ENCODE measurements around the gene DYNLT4.
"Not testable (repeated sequence)": the region's sequence is repeated elsewhere in the genome, so short reads cannot be mapped to it uniquely, and the experiment has no call there.

The DYNLT4 gene

DNA sequence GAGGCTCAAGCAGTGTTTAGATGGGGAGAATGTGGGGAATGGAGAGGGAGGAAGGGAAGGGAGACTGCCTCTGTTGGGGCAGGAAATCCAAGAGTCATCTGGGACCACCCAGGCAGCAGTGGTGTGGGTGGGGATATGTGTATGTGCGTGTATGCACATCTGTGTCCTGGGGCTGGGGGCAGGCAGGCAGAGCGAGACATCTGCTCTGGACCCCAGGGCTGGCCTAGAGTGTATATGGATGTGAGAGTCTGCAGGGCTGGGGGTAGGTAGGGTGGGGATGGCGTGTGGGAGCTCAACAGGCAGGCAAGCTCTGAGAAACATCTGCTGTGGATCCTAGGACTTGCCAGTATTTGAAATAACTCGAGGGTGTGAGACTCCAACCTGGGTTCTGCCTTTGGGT, 32.4 kb upstream of the DYNLT4 start:
- Histone ChIP-seq H3K4me1 (ENCODE audit: control insufficient read depth, insufficient read depth, low read length) (peaks cover 4% of the 10 kb centered on the region), H3K9me3 (replicated peaks; ENCODE audit: low read length) (no peaks in the 10 kb centered on the region), H3K4me2 (ENCODE audit: low read length) (no peak overlapping the region), H3K27me3 (ENCODE audit: control insufficient read depth, insufficient read depth, low read length) (no peaks in the 10 kb centered on the region), H3K36me3 (ENCODE audit: insufficient read depth, low read length) (no peaks in the 10 kb centered on the region), H3K9ac (ENCODE audit: low read depth, low read length) (no peak overlapping the region), H3K4me3 (ENCODE audit: low read length) (no peak overlapping the region)

DNA sequence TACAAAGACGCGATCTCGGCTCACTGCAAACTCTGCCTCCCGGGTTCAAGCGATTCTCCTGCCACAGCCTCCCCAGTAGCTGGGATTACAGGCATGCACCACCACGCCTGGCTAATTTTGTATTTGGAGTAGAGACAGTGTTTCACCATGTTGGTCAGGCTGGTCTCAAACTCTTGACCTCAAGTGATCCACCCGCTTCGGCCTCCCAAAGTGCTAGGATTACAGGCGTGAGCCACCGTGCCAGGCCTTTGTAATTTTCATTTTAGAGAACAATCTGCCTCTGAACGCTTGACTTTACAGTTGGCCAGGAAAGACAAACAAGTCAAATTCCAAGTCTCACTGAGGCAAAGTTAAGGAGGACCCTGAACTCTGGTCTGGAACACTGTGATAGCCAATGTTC, 31.1 kb upstream of the DYNLT4 start:
- not testable (repeated sequence) for H3K4me1 ChIP-seq (ENCODE audit: control insufficient read depth, insufficient read depth, low read length); H3K4me2 ChIP-seq (ENCODE audit: low read length); H3K9ac ChIP-seq (ENCODE audit: low read depth, low read length); H3K36me3 ChIP-seq (ENCODE audit: insufficient read depth, low read length); H3K27me3 ChIP-seq (ENCODE audit: control insufficient read depth, insufficient read depth, low read length); H3K4me3 ChIP-seq (ENCODE audit: low read length); H3K9me3 ChIP-seq (replicated peaks; ENCODE audit: low read length)

DNA sequence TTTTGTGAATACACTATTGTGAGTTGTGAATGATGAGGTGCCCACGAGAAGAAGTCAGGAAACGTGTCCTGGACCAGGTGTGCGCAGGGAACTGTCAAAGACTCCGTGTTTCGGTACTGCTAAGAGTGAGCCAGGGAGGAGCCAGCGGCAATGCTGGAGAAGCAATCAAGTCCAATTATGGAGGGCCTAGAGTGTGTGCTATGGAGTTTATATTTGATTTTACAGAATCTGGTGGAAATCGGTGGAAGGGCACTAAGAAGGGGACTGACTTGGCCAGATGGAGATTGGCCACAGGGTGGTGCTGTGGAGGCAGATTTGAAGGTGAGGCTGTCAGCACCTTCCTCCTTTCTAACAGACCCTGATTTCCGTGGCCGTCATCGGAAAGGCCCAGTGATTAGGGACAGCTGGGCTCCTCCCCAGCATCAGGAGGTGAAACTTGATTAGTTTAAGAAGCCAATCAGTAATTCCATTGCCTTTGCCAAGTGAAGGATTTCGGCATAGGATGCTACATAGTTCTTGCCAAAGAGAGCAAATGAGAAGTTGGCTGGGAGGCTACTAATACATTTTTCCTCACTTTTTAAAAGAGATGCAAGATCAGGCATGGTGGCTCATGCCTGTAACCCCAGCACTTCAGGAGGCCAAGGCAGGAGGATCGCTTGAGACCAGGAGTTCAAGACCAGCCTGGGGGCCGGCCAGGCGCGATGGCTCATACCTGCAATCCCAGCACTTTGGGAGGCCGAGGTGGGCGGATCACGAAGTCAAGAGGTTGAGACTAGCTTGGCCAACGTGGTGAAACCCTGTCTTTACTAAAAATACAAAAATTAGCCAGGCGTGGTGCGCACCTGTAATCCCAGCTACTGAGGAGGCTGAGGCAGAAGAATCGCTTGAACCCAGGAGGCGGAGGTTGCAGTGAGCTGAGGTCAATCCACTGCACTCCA, 28.9 kb upstream of the DYNLT4 start:
- H3K4me3 ChIP-seq (ENCODE audit: low read length) = no peak overlapping the region
- H3K4me1 ChIP-seq (ENCODE audit: control insufficient read depth, insufficient read depth, low read length) = no peaks in the 10 kb centered on the region
- peak overlapping the region; percentile 63 for H3K4me2 ChIP-seq (ENCODE audit: low read length)

DNA sequence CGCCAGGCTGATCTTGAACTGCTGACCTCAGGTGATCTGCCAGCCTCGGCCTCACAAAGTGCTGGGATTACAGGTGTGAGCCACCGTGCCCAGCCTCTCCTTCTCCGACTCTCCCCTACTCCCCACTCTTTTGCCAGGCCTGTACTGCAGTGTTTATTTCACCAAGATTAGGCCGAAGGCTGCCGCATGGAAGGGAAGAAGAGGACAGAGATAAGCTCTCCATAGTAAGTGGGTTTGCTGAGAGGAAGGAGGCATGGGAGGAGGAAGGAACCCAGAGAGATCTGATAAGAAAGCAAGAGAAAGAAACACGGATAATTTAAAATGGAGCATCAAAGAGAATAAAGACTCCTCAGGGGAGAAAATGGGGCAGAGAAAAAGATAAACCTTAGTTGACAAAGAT, 27.2 kb upstream of the DYNLT4 start:
- no peak overlapping the region for H3K9ac ChIP-seq (ENCODE audit: low read depth, low read length)
- H3K4me2 ChIP-seq (ENCODE audit: low read length) = no peak overlapping the region
- no peaks in the 10 kb centered on the region for H3K4me1 ChIP-seq (ENCODE audit: control insufficient read depth, insufficient read depth, low read length)
- no peak overlapping the region for H3K4me3 ChIP-seq (ENCODE audit: low read length)
- no peaks in the 10 kb centered on the region for H3K27me3 ChIP-seq (ENCODE audit: control insufficient read depth, insufficient read depth, low read length)
- no peaks in the 10 kb centered on the region for H3K9me3 ChIP-seq (replicated peaks; ENCODE audit: low read length)
- no peaks in the 10 kb centered on the region for H3K36me3 ChIP-seq (ENCODE audit: insufficient read depth, low read length)

More for the DNA sequence above, 28.9 kb upstream of the DYNLT4 start:
- no peaks in the 10 kb centered on the region for H3K9me3 ChIP-seq (replicated peaks; ENCODE audit: low read length)
- H3K36me3 ChIP-seq (ENCODE audit: insufficient read depth, low read length) = no peaks in the 10 kb centered on the region
- no peaks in the 10 kb centered on the region for H3K27me3 ChIP-seq (ENCODE audit: control insufficient read depth, insufficient read depth, low read length)
- no peak overlapping the region for H3K9ac ChIP-seq (ENCODE audit: low read depth, low read length)

DNA sequence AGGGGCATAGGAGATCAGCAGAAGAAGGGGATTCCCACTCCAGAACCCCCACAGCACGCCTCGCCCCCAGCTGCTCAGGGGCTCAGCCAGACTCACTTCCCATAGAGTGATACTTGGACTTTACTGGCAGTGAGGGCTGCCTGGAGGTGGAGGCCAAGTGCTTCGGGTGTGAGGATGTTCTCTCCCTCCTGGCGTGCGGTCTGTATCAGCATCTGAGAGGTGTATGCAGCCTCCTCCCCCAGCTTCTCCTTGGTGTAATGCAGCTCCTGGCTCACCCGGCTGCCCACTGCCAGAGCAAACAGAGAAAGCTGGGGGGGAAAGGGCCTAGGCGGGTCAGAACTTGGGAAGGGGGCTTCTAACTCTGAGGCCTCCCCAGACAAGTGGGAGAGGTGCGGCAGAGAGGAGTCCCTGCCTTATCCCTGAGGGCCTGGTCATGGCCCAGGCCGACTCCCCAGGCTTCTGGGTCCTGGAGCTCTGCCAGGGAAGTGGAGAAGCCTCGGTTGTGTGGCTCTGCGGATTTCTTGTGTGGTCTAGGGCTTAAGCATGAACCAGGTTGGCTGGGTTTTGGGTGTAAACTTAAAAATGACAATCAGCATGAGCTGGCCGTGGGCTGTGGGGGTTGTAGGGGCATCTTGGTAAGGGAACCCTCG, 25.0 kb upstream of the DYNLT4 start:
- Histone ChIP-seq H3K4me1 (ENCODE audit: control insufficient read depth, insufficient read depth, low read length) (no peaks in the 10 kb centered on the region), H3K9ac (ENCODE audit: low read depth, low read length) (no peak overlapping the region)

DNA sequence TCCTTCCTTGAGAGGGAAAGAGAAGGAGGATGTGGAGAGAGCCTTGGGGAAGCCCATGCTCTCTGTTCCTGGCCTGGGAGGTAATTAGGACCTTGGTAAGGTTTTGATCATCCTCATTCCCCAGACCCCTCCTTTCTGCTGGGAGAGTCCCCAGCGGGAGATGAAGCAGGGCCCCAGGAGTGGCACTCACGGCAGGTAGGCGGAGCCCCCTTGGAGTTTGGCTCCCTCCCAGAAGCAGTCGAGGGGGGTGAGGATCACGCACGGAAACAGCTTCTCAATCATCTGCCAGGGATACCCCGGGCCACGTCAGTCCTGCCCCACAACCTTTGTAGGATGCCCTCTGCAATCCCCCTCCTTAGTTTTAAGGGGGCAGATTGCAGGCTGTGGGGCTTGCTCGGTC, 24.4 kb upstream of the DYNLT4 start:
- Histone ChIP-seq H3K36me3 (ENCODE audit: insufficient read depth, low read length) (no peaks in the 10 kb centered on the region), H3K9me3 (replicated peaks; ENCODE audit: low read length) (no peaks in the 10 kb centered on the region), H3K4me2 (ENCODE audit: low read length) (no peak overlapping the region), H3K9ac (ENCODE audit: low read depth, low read length) (no peak overlapping the region), H3K27me3 (ENCODE audit: control insufficient read depth, insufficient read depth, low read length) (no peaks in the 10 kb centered on the region), H3K4me3 (ENCODE audit: low read length) (no peak overlapping the region), H3K4me1 (ENCODE audit: control insufficient read depth, insufficient read depth, low read length) (no peaks in the 10 kb centered on the region)

More for the DNA sequence above, 25.0 kb upstream of the DYNLT4 start:
- H3K4me3 ChIP-seq (ENCODE audit: low read length) = no peak overlapping the region
- H3K36me3 ChIP-seq (ENCODE audit: insufficient read depth, low read length) = no peaks in the 10 kb centered on the region
- no peak overlapping the region for H3K4me2 ChIP-seq (ENCODE audit: low read length)
- no peaks in the 10 kb centered on the region for H3K27me3 ChIP-seq (ENCODE audit: control insufficient read depth, insufficient read depth, low read length)
- no peaks in the 10 kb centered on the region for H3K9me3 ChIP-seq (replicated peaks; ENCODE audit: low read length)

DNA sequence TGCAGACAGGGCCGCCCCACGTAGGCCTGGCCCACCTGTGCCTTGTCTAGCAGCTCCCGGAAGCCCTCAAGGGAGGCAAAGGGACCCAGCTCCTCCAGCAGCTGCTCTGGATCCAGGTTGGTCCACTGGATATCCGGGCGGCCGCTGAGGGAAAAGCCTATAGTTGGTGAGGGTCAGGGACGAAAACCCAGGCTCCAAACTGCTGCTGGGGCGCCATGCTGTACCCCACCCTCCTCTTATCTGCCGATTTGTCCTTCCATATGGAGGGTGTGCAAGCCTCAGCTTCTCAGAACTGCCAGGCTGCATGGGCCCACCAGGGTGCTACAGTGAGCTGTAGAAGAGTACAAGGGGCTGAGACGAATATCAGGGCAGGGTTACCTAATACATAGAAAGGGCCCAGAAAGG, 23.8 kb upstream of the DYNLT4 start:
- H3K4me3 ChIP-seq (ENCODE audit: low read length) = no peak overlapping the region
- no peak overlapping the region for H3K4me2 ChIP-seq (ENCODE audit: low read length)
- no peaks in the 10 kb centered on the region for H3K4me1 ChIP-seq (ENCODE audit: control insufficient read depth, insufficient read depth, low read length)
- H3K27me3 ChIP-seq (ENCODE audit: control insufficient read depth, insufficient read depth, low read length) = no peaks in the 10 kb centered on the region
- H3K36me3 ChIP-seq (ENCODE audit: insufficient read depth, low read length) = no peaks in the 10 kb centered on the region
- H3K9ac ChIP-seq (ENCODE audit: low read depth, low read length) = no peak overlapping the region
- no peaks in the 10 kb centered on the region for H3K9me3 ChIP-seq (replicated peaks; ENCODE audit: low read length)

DNA sequence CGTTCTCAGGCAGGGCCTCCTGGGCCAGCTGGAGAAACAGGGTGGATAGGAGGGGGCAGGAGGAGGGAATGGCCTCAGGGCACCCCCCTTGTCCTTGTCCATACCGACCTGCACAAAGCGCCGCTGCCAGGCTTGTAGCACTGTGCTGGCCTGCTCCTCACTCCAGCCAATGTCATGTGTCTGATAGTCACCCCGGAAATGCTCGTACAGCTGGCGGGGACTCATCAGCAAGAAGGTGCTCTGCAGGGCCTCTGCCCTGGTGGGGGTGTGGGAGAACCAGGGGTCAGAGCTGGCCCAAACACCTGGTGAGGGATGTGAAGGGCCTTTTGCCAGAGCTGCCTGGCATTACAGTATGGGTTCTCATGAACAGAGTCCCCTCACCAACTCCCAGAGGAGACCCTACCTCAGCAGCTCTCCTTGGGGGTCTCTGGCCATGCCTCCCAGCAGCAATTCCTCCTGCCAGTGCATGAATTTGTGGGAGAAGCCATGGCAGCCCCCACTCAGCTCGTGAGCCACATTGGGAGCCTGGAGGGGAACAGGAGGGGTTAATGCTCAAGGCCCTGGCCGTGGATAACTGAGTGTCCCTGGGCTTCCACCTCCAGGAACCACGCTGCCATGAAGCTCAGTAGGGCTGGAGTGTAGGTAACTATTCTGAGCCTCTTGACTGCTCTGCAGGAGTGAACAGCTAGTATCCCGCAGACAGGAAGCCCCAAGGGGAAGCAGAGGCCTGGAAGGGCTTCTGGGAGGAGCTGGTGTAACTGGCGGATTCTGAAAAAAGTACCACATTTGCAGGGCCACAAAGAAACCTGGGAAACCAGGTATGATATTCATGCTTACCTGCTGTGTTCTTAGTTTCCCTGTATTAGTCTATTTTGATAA, 22.6 kb upstream of the DYNLT4 start:
- H3K27me3 ChIP-seq (ENCODE audit: control insufficient read depth, insufficient read depth, low read length) = no peaks in the 10 kb centered on the region
- no peaks in the 10 kb centered on the region for H3K4me1 ChIP-seq (ENCODE audit: control insufficient read depth, insufficient read depth, low read length)
- no peaks in the 10 kb centered on the region for H3K9me3 ChIP-seq (replicated peaks; ENCODE audit: low read length)
- H3K4me2 ChIP-seq (ENCODE audit: low read length) = no peak overlapping the region
- no peak overlapping the region for H3K4me3 ChIP-seq (ENCODE audit: low read length)
- no peaks in the 10 kb centered on the region for H3K36me3 ChIP-seq (ENCODE audit: insufficient read depth, low read length)
- H3K9ac ChIP-seq (ENCODE audit: low read depth, low read length) = no peak overlapping the region

DNA sequence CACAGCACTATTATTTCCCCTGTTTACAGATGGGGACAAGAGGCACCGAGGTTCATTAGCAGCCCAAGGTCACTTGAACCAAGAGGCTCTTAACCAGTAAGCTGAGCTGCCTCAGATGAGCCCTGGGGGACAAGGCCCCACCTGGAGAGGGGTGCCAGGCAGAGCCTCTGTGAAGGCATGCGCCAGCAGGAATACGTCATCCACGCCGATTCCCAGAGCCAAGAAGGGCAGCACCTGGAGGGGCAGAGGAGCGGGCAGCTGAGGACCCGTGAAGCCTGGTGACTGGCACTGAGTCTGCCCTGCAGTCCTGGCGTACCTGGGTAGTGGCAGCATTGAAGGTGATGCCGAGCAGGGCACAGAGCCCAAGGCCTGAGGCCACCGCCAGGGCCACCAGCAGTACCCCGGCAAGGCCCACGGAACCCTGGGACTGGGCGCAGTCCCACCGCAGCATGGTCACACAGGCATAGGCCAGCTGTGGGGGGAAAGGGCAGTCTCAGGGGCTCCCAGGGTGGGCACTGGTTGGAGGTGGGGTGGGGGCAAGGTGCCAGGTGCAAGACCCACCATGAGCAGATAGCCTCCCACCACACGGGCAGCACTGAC, 21.8 kb upstream of the DYNLT4 start:
- Histone ChIP-seq H3K9me3 (replicated peaks; ENCODE audit: low read length) (no peaks in the 10 kb centered on the region), H3K4me3 (ENCODE audit: low read length) (no peak overlapping the region), H3K27me3 (ENCODE audit: control insufficient read depth, insufficient read depth, low read length) (no peaks in the 10 kb centered on the region), H3K4me1 (ENCODE audit: control insufficient read depth, insufficient read depth, low read length) (no peaks in the 10 kb centered on the region), H3K36me3 (ENCODE audit: insufficient read depth, low read length) (no peaks in the 10 kb centered on the region), H3K4me2 (ENCODE audit: low read length) (no peak overlapping the region), H3K9ac (ENCODE audit: low read depth, low read length) (no peak overlapping the region)

DNA sequence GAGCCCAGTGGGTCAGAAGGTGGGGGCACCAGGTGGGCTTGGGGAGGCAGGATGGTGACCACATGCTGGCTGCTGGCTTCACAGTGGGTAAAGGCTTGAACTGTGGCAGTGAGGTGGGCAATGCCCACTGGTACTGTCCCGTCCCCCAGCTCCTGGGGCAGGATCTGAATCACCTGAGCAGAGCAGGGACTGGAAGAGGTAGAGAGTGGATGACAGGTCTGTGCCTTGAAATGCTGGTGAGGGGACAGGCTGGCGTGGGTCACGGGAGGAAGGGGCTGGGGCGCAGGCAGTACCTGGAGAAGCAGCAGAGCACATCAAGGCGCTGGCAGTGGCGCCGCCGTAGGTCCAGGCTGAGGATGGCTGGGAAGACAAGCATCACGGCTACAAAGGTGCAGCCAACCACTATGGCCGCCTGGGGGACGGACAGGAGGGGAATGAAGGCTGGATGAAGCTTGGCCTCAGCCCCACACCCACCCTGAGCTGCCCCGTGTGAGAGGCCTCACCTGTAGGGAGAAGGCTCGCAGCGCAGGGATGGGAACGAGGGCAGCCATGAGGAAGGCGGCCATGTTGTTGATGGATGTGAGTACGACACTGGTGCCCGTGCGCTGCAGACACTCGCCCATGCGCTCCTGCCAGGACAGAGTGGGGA, 21.0 kb upstream of the DYNLT4 start:
- Histone ChIP-seq H3K9me3 (replicated peaks; ENCODE audit: low read length) (no peaks in the 10 kb centered on the region), H3K27me3 (ENCODE audit: control insufficient read depth, insufficient read depth, low read length) (no peaks in the 10 kb centered on the region), H3K36me3 (ENCODE audit: insufficient read depth, low read length) (no peaks in the 10 kb centered on the region), H3K4me3 (ENCODE audit: low read length) (no peak overlapping the region), H3K9ac (ENCODE audit: low read depth, low read length) (no peak overlapping the region), H3K4me1 (ENCODE audit: control insufficient read depth, insufficient read depth, low read length) (no peaks in the 10 kb centered on the region), H3K4me2 (ENCODE audit: low read length) (no peak overlapping the region)

All from skeletal muscle satellite cell (primary cell).